Natural killer cell (primary cell): ENCODE measurements around the gene CRTAC1. TPM values are rescaled to one million over a fixed set of nuclear protein-coding genes. Genes with fewer than 3 reads are reported as not detected.

Experiments used
- ATAC-seq, 3 donors: fragments of 150-1000 bp in 2 of 3; fragments of 200-7000 bp in 1 of 3; cut with Tn5 transposase; 1 replicate in 1 of 3; 2 replicates in 2 of 3; pipeline ENCODE4 v1.10.0; 2021; ENCODE audit warnings: mild to moderate bottlenecking in 2 of 3, moderate library complexity in 2 of 3
- DNase-seq, 2 donors: peaks; one replicate each; pipeline versions ENCODE4 v3.0.0 to v3.0.0-alpha.2; 2013 to 2021; ENCODE audit warnings: mixed read lengths in 1 of 2
- H3K27ac ChIP-seq: one replicate; pipeline ENCODE4 v1.5.1; 2013; ENCODE audit warnings: mild to moderate bottlenecking, low read length
- H3K27me3 ChIP-seq: one replicate; pipeline ENCODE4 v1.6.1; 2013; ENCODE audit warnings: low read length; ENCODE audit not compliant: control insufficient read depth, insufficient read depth
- H3K36me3 ChIP-seq: one replicate; pipeline ENCODE4 v1.6.1; 2013; ENCODE audit warnings: low read length; ENCODE audit not compliant: control insufficient read depth, insufficient read depth
- H3K4me1 ChIP-seq: one replicate; pipeline ENCODE4 v1.6.1; 2013; ENCODE audit warnings: low read length; ENCODE audit not compliant: control insufficient read depth, insufficient read depth
- H3K4me3 ChIP-seq: one replicate; pipeline ENCODE4 v1.5.1; 2013; ENCODE audit warnings: low read length
- H3K9me3 ChIP-seq: one replicate; pipeline ENCODE4 v1.6.1; 2013; ENCODE audit warnings: low read length; ENCODE audit not compliant: control insufficient read depth, insufficient read depth
- H3K27ac Mint-ChIP-seq, 2 donors: one replicate each; pipeline ENCODE4 v1.8.0; 2022; ENCODE audit warnings: mild to moderate bottlenecking in 2 of 2, mixed read lengths in 2 of 2, moderate library complexity in 1 of 2
- H3K27me3 Mint-ChIP-seq, 2 donors: one replicate each; pipeline ENCODE4 v1.8.0; 2022; ENCODE audit warnings: low read depth in 2 of 2, mixed read lengths in 2 of 2
- H3K36me3 Mint-ChIP-seq: one replicate; pipeline ENCODE4 v1.8.0; 2022; ENCODE audit warnings: mixed read lengths
- H3K4me1 Mint-ChIP-seq, 2 donors: one replicate each; pipeline ENCODE4 v1.8.0; 2022; ENCODE audit warnings: mixed read lengths in 2 of 2
- H3K4me3 Mint-ChIP-seq: one replicate; pipeline ENCODE4 v1.8.0; 2022; ENCODE audit warnings: mild to moderate bottlenecking, moderate library complexity, mixed read lengths
- H3K9me3 Mint-ChIP-seq, 2 donors: one replicate each; pipeline ENCODE4 v1.8.0; 2022; ENCODE audit warnings: mixed read lengths in 2 of 2
- WGBS: methylation state at CpG from one replicate; pipeline ENCODE4 v1.1.7; 2013; ENCODE audit warnings: missing lambda C conversion rate; ENCODE audit not compliant: insufficient coverage; 5-methylcytosine and 5-hydroxymethylcytosine counted together
- intact Hi-C: fragments of 100-400 bp; cut with micrococcal nuclease; formaldehyde crosslinking; loops from one replicate; pipeline ENCODE4 v1.14.2; 2022
- total RNA-seq, 4 donors: library from RNA; stranded (reverse); fragments of 120-200 nt in 1 of 4; gene quantifications; one replicate each; pipeline versions ENCODE4 v1.2.3 to v1.2.4, GENCODE V29; 2013 to 2022
- TF ChIP-seq, protein P1 (sequence below): fragments of 200-600 bp; IDR thresholded peaks from one replicate; pipeline ENCODE4 v1.8.0; 2022; ENCODE audit warnings: antibody characterized with exemption

CRTAC1 gene, protein sequence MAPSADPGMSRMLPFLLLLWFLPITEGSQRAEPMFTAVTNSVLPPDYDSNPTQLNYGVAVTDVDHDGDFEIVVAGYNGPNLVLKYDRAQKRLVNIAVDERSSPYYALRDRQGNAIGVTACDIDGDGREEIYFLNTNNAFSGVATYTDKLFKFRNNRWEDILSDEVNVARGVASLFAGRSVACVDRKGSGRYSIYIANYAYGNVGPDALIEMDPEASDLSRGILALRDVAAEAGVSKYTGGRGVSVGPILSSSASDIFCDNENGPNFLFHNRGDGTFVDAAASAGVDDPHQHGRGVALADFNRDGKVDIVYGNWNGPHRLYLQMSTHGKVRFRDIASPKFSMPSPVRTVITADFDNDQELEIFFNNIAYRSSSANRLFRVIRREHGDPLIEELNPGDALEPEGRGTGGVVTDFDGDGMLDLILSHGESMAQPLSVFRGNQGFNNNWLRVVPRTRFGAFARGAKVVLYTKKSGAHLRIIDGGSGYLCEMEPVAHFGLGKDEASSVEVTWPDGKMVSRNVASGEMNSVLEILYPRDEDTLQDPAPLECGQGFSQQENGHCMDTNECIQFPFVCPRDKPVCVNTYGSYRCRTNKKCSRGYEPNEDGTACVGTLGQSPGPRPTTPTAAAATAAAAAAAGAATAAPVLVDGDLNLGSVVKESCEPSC
- not detected for total RNA-seq
- total RNA-seq (2013) = not detected

DNA sequence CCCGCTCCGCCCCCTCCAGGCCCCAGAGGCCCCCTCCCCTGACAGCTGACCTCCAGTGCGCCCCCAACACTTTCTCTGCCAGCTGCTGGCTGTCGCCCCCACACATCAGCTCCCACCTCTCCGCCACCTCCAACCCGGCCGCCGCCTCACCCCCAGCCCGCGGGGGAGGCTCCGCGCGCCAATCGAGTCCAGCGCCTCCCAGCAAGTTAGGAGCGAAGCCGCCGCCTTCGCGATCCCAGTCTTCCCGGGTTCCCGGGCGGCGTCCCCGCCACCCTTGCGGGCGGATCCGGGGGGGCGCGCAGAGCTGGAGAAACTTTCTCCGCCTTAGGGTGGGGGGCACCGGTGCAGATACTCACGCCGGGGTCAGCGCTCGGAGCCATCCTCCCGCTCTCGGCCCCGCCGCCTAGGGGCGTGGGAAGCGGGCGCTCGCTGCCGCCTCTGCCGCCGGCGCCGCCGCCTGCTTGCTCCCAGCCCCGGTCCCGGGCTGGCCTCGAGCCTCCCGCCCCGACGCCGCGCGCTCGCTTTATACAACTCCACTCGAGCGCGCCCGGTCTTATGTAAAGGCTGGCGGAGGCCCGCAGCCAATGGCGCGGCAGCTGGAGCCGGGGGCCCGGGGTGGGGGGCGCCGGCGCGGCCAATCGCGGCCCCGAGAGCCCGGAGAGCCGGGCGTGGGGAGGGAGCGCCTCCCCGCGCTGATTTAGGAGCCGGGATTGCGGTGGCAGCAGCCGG is at the start of gene CRTAC1:
TSS of gene CRTAC1 (minus strand) at position 529 of the 729 bp plus-strand sequence. CDS start at position 380, 149 bp downstream.
- 3% methylated on average over 86 of the region's 86 CpGs for WGBS
- H3K4me3 Mint-ChIP-seq = no peak within 1 kb of the TSS

DNA sequence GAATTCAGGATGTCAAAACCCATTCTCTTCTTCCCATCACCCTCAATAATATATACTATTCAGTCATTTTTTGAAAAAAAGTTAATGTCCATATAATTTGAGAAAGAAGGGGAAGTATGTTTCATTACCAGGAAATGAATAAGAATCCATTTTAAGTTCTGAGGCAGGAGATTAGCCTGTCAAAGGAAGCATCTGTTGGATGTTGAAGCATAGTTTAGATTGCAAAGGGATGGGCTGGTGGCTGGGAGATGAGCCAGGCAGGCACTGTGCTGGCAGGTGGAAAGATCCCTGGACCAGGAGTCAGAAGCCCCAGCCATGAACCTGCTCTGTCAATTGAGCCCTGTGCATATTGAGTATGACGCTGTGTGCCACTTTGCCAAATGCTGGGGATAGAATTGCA is 48.4 kb upstream of the CRTAC1 start:
- Histone ChIP-seq H3K27me3 (no peaks in the 10 kb centered on the region), H3K36me3 (no peaks in the 10 kb centered on the region), H3K4me3 (no peak overlapping the region), H3K4me1 (no peaks in the 10 kb centered on the region), H3K27ac (no peak overlapping the region), H3K9me3 (no peaks in the 10 kb centered on the region)
- TF ChIP-seq, protein P1, sequence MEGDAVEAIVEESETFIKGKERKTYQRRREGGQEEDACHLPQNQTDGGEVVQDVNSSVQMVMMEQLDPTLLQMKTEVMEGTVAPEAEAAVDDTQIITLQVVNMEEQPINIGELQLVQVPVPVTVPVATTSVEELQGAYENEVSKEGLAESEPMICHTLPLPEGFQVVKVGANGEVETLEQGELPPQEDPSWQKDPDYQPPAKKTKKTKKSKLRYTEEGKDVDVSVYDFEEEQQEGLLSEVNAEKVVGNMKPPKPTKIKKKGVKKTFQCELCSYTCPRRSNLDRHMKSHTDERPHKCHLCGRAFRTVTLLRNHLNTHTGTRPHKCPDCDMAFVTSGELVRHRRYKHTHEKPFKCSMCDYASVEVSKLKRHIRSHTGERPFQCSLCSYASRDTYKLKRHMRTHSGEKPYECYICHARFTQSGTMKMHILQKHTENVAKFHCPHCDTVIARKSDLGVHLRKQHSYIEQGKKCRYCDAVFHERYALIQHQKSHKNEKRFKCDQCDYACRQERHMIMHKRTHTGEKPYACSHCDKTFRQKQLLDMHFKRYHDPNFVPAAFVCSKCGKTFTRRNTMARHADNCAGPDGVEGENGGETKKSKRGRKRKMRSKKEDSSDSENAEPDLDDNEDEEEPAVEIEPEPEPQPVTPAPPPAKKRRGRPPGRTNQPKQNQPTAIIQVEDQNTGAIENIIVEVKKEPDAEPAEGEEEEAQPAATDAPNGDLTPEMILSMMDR = no peak
- 87% methylated on average over 1 of the region's 1 CpG for WGBS
- no peaks in the 10 kb centered on the region for H3K4me1 Mint-ChIP-seq
- no peaks in the 10 kb centered on the region for H3K9me3 Mint-ChIP-seq
- no peak for DNase-seq
- no peak overlapping the region for H3K4me3 Mint-ChIP-seq
- no peak for ATAC-seq
- H3K27ac Mint-ChIP-seq = no peak overlapping the region
- intact Hi-C loops = no loop called here
- H3K27me3 Mint-ChIP-seq = peaks cover 17 to 39% of the 10 kb centered on the region in 2 donors
- no peaks in the 10 kb centered on the region for H3K36me3 Mint-ChIP-seq

More for the DNA sequence above, at the start of gene CRTAC1:
- H3K27me3 ChIP-seq = peaks cover 28% of the 10 kb centered on the region
- TF ChIP-seq, protein P1 = no peak
- no peaks in the 10 kb centered on the region for H3K9me3 Mint-ChIP-seq
- no peaks in the 10 kb centered on the region for H3K9me3 ChIP-seq
- H3K27ac ChIP-seq = no peak within 1 kb of the TSS
- ATAC-seq (no peak), DNase-seq (peak in 1 of 2 donors; percentile 8)
- no peak within 1 kb of the TSS for H3K4me3 ChIP-seq
- no peaks in the 10 kb centered on the region for H3K36me3 ChIP-seq
- H3K4me1 Mint-ChIP-seq = peaks cover 5% of the 10 kb centered on the region in 2 donors
- intact Hi-C loops = no loop called here
- H3K27me3 Mint-ChIP-seq = peaks cover 50 to 76% of the 10 kb centered on the region in 2 donors
- no peaks in the 10 kb centered on the region for H3K36me3 Mint-ChIP-seq
- H3K4me1 ChIP-seq = no peaks in the 10 kb centered on the region
- H3K27ac Mint-ChIP-seq = no peak within 1 kb of the TSS

DNA sequence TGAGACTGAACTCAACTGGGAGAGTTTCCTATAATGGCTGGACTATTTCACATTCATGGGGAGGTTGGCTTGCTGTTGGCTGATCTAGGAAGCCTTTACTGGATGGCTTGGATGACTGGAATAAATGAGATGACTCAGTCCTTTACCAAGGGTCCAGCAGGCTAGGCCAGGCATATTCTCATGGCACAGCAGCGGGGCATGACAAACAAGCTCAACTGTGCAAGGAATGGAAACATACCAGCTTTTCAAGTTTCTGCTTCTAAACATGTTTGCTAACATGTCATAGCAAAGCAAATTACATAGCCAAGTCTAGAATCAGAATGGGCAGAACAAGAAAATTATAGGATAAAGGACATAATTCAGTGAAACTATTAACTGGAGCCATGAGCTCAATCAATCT is 46.8 kb upstream of the CRTAC1 start:
- H3K4me3 ChIP-seq = no peak overlapping the region
- WGBS = 79% methylated on average over 1 of the region's 1 CpG
- Mint-ChIP-seq H3K27me3 (peaks cover 17 to 43% of the 10 kb centered on the region in 2 donors), H3K27ac (no peak overlapping the region), H3K4me3 (no peak overlapping the region), H3K4me1 (no peaks in the 10 kb centered on the region), H3K36me3 (no peaks in the 10 kb centered on the region), H3K9me3 (no peaks in the 10 kb centered on the region)
- TF ChIP-seq, protein P1 = no peak
- intact Hi-C loops = no loop called here
- H3K27me3 ChIP-seq = no peaks in the 10 kb centered on the region
- no peaks in the 10 kb centered on the region for H3K36me3 ChIP-seq
- no peak overlapping the region for H3K27ac ChIP-seq
- no peaks in the 10 kb centered on the region for H3K4me1 ChIP-seq
- DNase-seq = no peak
- ATAC-seq = no peak
- no peaks in the 10 kb centered on the region for H3K9me3 ChIP-seq
